Thymus (tissue), 11 donors: ENCODE data around the gene EPHB2. TPM values are rescaled to one million over a fixed set of nuclear protein-coding genes. Genes with fewer than 3 reads are reported as not detected.

Experiments
- DNase-seq, 9 donors: peaks; one replicate each; pipeline ENCODE4 v3.0.0-alpha.2; 2013; ENCODE audit warnings: low spot score in 9 of 9, low read depth in 6 of 9, missing footprints in 1 of 9
- H3K27ac ChIP-seq, 2 donors: one replicate each; pipeline ENCODE4 v1.5.1; 2013; ENCODE audit warnings: control low read depth in 1 of 2, low read depth in 1 of 2, low read length in 1 of 2, mild to moderate bottlenecking in 1 of 2, moderate library complexity in 1 of 2
- H3K27me3 ChIP-seq, 2 donors: one replicate each; pipeline ENCODE4 v1.5.1; 2013; ENCODE audit warnings: low read length in 1 of 2; ENCODE audit not compliant: control insufficient read depth in 2 of 2, insufficient read depth in 1 of 2
- H3K36me3 ChIP-seq, 2 donors: one replicate each; pipeline ENCODE4 v1.5.1; 2013; ENCODE audit warnings: low read length in 1 of 2, mild to moderate bottlenecking in 1 of 2, moderate library complexity in 1 of 2; ENCODE audit not compliant: control insufficient read depth in 2 of 2, insufficient read depth in 2 of 2
- H3K4me1 ChIP-seq, 2 donors: one replicate each; pipeline ENCODE4 v1.5.1; 2013; ENCODE audit warnings: low read length in 2 of 2; ENCODE audit not compliant: control insufficient read depth in 2 of 2, insufficient read depth in 2 of 2
- H3K4me3 ChIP-seq, 2 donors: one replicate each; pipeline ENCODE4 v1.5.1; 2013; ENCODE audit warnings: low read length in 2 of 2, control low read depth in 1 of 2, mild to moderate bottlenecking in 1 of 2
- H3K9me3 ChIP-seq, 2 donors: one replicate each; pipeline ENCODE4 v1.5.1; 2013; ENCODE audit warnings: low read length in 1 of 2, mild to moderate bottlenecking in 1 of 2; ENCODE audit not compliant: control insufficient read depth in 2 of 2, insufficient read depth in 1 of 2
- WGBS: extraction: QIAGEN DNeasy Blood & Tissue Kit; methylation state at CpG from one replicate; pipeline ENCODE4 v1.1.7; 2013; 5-methylcytosine and 5-hydroxymethylcytosine counted together
- polyA plus RNA-seq: library from polyadenylated mRNA; stranded (reverse); fragments of 200-250 nt; gene quantifications from one replicate; pipeline ENCODE4 v1.2.3, GENCODE V29; 2013
- total RNA-seq: library from RNA; stranded (reverse); fragments of 120-200 nt; gene quantifications from one replicate; pipeline ENCODE4 v1.2.4, GENCODE V29; 2013
- donor health status: healthy.

EPHB2 gene
- total and polyA plus RNA-seq, 2 donors: 1.6 to 2.6 TPM

DNA sequence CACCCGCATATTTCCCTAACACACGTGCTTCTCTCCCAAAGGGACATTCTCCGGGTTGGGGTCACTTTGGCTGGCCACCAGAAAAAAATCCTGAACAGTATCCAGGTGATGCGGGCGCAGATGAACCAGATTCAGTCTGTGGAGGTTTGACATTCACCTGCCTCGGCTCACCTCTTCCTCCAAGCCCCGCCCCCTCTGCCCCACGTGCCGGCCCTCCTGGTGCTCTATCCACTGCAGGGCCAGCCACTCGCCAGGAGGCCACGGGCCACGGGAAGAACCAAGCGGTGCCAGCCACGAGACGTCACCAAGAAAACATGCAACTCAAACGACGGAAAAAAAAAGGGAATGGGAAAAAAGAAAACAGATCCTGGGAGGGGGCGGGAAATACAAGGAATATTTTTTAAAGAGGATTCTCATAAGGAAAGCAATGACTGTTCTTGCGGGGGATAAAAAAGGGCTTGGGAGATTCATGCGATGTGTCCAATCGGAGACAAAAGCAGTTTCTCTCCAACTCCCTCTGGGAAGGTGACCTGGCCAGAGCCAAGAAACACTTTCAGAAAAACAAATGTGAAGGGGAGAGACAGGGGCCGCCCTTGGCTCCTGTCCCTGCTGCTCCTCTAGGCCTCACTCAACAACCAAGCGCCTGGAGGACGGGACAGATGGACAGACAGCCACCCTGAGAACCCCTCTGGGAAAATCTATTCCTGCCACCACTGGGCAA is 202.9 kb downstream of the EPHB2 start:
- H3K27me3 ChIP-seq: no peaks in the 10 kb centered on the region
- WGBS: 91% methylated on average over 24 of the region's 24 CpGs

DNA sequence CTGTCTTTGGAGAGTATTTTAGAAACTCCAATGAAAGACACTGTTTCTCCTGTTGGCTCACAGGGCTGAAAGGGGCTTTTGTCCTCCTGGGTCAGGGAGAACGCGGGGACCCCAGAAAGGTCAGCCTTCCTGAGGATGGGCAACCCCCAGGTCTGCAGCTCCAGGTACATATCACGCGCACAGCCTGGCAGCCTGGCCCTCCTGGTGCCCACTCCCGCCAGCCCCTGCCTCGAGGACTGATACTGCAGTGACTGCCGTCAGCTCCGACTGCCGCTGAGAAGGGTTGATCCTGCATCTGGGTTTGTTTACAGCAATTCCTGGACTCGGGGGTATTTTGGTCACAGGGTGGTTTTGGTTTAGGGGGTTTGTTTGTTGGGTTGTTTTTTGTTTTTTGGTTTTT is 203.5 kb downstream of the EPHB2 start:
- Histone ChIP-seq H3K4me3 (no peak overlapping the region), H3K27ac (no peak overlapping the region), H3K4me1 (no peaks in the 10 kb centered on the region), H3K36me3 (no peaks in the 10 kb centered on the region), H3K27me3 (no peaks in the 10 kb centered on the region), H3K9me3 (no peaks in the 10 kb centered on the region)
- DNase-seq: no peak
- whole genome bisulfite sequencing: 96% methylated on average over 10 of the region's 10 CpGs

More for the DNA sequence above, 202.9 kb downstream of the EPHB2 start:
- Histone ChIP-seq H3K4me1 (no peaks in the 10 kb centered on the region), H3K4me3 (no peak overlapping the region), H3K36me3 (no peaks in the 10 kb centered on the region), H3K27ac (no peak overlapping the region), H3K9me3 (no peaks in the 10 kb centered on the region)
- DNase-seq: no peak

DNA sequence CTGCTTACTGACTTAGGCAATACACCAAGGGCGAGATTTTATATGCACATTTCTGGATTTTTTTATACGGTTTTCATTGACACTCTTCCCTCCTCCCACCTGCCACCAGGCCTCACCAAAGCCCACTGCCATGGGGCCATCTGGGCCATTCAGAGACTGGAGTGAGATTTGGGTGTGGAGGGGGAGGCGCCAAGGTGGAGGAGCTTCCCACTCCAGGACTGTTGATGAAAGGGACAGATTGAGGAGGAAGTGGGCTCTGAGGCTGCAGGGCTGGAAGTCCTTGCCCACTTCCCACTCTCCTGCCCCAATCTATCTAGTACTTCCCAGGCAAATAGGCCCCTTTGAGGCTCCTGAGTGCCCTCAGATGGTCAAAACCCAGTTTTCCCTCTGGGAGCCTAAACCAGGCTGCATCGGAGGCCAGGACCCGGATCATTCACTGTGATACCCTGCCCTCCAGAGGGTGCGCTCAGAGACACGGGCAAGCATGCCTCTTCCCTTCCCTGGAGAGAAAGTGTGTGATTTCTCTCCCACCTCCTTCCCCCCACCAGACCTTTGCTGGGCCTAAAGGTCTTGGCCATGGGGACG is 204.1 kb downstream of the EPHB2 start:
- WGBS: 88% methylated on average over 8 of the region's 8 CpGs
- Histone ChIP-seq H3K36me3 (no peaks in the 10 kb centered on the region), H3K27ac (no peak overlapping the region), H3K4me1 (no peaks in the 10 kb centered on the region), H3K4me3 (no peak overlapping the region), H3K27me3 (no peaks in the 10 kb centered on the region), H3K9me3 (no peaks in the 10 kb centered on the region)
- DNase-seq: no peak

DNA sequence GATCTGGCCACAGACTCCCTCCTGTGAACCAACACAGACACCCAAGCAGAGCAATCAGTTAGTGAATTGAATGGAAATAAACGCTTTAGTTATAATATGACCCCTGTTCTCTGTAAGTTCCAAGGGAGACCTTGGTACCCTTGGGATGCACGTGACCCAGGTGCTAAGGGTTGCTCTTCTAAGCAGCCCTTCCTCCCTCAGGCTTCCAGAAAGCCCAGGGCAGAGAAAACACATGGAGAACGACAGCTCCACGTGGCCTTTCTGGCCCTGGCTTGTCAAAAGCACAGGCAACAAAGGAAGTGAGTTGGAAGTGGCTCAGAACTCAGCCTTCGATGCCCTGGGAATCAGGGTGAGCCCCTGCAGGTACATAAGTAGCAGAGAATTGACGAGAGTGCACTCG is 204.6 kb downstream of the EPHB2 start:
- H3K9me3 ChIP-seq: no peaks in the 10 kb centered on the region
- no peaks in the 10 kb centered on the region for H3K27me3 ChIP-seq
- no peaks in the 10 kb centered on the region for H3K36me3 ChIP-seq
- no peak overlapping the region for H3K27ac ChIP-seq
- H3K4me1 ChIP-seq: no peaks in the 10 kb centered on the region
- 83% methylated on average over 7 of the region's 7 CpGs for WGBS
- H3K4me3 ChIP-seq: no peak overlapping the region
- no peak for DNase-seq

DNA sequence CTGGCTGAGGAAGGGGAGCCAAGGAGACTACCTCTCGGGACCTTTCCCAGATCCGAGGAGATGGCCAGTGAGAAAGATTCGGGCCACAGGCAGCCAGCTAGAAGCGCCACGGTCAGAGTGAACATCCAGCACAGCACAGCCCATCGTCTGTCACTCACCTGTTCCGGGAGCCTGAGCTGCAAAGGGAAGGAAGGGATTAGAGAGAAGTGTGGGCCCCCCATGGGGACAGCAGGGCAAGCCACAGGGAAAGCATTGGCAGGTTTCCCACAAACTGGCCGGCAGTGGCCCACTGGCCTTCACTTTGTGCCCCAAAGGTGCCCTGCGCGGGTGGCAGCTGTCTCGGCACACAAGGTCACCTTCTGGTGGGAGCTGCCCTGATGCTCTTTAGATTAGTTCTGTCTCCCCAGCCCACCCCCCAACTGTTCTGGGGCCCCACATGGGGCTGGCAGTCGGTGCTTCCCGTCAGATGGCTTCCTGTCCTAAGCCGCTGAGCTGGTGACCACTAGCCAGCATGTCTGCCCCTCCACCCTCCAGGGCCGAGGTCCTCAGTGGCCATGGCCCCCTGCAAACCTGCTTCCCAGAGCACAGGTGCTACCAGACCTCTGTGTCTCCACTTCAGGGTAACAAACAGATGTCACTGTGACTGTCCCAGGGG is 205.3 kb downstream of the EPHB2 start:
- Histone ChIP-seq H3K4me1 (no peaks in the 10 kb centered on the region), H3K4me3 (no peak overlapping the region), H3K27ac (no peak overlapping the region), H3K36me3 (no peaks in the 10 kb centered on the region), H3K9me3 (no peaks in the 10 kb centered on the region), H3K27me3 (no peaks in the 10 kb centered on the region)
- no peak for DNase-seq
- WGBS: 51% methylated on average over 15 of the region's 15 CpGs

DNA sequence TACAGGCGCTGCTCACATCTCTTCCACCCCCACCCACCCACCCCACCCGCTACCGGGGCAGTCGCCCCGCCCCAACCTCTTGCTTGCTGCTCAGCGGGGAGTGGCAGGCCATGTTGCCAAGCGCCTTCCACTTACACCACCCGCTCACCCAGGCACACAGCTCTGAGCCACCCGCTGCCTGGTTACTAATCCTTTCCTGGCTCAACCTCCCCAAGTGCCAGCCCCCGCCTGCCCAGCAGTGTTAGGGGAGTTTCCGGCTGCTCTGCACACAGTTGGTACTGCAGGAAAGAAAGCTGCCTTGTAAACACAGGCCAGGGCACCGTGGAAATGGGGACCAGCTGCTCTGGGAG is 205.8 kb downstream of the EPHB2 start:
- no peaks in the 10 kb centered on the region for H3K36me3 ChIP-seq
- no peak overlapping the region for H3K27ac ChIP-seq
- no peaks in the 10 kb centered on the region for H3K9me3 ChIP-seq
- H3K4me3 ChIP-seq: no peak overlapping the region
- WGBS: 91% methylated on average over 12 of the region's 12 CpGs
- DNase-seq: no peak
- H3K4me1 ChIP-seq: no peaks in the 10 kb centered on the region
- H3K27me3 ChIP-seq: no peaks in the 10 kb centered on the region

DNA sequence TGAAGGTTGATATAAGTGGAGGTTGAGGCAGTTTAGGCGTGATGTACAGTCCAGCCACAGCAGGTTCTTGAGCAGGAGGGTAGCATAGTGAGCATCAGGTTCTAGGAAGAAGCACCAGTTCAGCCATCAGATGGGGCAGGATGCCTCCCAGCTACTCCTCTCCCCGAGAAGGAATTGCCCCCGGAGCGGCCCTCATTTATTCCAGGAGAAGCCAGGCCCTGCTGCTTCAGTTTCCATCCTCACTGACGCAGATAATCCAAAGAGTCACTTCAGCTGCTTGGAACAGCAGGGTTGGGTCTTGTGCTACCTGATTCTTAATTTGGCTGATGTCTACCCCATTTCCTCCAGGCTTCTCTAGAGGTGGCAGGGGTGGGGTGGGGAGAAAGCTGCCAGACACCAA is 207.3 kb downstream of the EPHB2 start:
- H3K36me3 ChIP-seq: no peaks in the 10 kb centered on the region
- no peak overlapping the region for H3K4me3 ChIP-seq
- H3K9me3 ChIP-seq: no peaks in the 10 kb centered on the region
- WGBS: 87% methylated on average over 5 of the region's 5 CpGs
- no peaks in the 10 kb centered on the region for H3K4me1 ChIP-seq
- DNase-seq: no peak
- no peak overlapping the region for H3K27ac ChIP-seq
- H3K27me3 ChIP-seq: no peaks in the 10 kb centered on the region

DNA sequence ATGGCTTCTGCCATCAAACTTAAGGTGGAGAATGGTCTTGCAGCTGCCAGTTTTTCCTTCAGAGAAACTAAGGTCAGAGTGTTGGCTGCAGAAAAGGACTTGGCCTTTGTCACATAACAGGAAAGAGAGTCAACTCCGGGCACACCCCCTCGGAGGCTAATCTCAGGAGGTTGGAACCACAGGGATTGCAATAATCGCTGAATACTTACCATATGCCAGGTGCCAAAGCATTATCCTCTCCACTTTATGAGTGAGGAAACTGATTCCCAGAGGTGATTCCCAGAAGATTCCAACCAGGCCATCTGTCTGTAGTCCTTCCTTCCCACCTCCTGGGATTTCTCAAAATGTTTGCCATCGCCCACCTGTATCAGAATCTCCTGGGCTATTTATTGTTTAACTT is 208.0 kb downstream of the EPHB2 start:
- no peaks in the 10 kb centered on the region for H3K9me3 ChIP-seq
- H3K27ac ChIP-seq: no peak overlapping the region
- no peaks in the 10 kb centered on the region for H3K4me1 ChIP-seq
- WGBS: 94% methylated on average over 4 of the region's 4 CpGs
- H3K27me3 ChIP-seq: no peaks in the 10 kb centered on the region
- no peaks in the 10 kb centered on the region for H3K36me3 ChIP-seq
- H3K4me3 ChIP-seq: no peak overlapping the region
- no peak for DNase-seq

DNA sequence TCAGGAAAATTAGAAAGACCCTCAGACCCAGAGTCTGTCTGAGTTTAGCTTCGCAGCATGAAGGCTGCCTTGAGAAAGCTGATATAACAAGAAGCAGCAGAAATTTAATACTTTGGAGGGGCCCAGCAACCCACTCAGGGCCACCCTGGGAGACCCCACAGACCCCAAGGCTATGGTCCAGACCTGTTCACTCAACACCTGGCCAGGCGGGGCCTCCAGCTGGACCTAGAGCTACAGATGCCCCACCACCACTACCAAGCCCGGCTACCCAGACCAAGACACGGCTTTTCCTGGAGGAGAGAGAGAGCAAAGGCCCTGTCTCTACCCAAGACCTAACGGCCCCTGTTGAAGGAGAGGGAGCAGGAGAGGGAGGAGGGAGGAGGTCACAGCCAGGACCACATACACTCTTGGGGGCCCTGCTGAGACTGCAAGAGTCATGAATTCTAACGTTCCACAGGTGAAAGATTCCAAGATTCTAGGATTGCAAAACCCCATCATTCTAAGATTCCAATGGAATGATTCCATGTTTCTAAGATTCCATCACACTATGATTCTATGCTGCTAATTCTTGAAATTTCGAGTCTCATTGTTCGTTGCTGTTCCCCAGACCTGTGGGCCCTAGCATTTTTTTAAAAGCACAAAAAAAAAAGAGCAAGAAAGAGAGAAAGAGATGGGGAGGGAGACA is 208.8 kb downstream of the EPHB2 start:
- no peak for DNase-seq
- Histone ChIP-seq H3K36me3 (no peaks in the 10 kb centered on the region), H3K9me3 (no peaks in the 10 kb centered on the region), H3K27ac (no peak overlapping the region), H3K4me1 (no peaks in the 10 kb centered on the region), H3K27me3 (no peaks in the 10 kb centered on the region), H3K4me3 (no peak overlapping the region)
- WGBS: 93% methylated on average over 8 of the region's 8 CpGs
